H9 (cell line): ENCODE data around the gene ABCA13. TPM values are rescaled to one million over a fixed set of nuclear protein-coding genes. Genes with fewer than 3 reads are reported as not detected.

Experiments
- DNase-seq: peaks from one replicate; pipeline ENCODE4 v3.0.0-alpha.2; 2017
- H2AFZ ChIP-seq: one replicate; pipeline ENCODE4 v1.6.1; 2013; ENCODE audit warnings: mild to moderate bottlenecking, low read length, control low read depth, moderate library complexity
- H2AK5ac ChIP-seq: 2 replicates; pipeline ENCODE4 v1.6.1; 2013; ENCODE audit warnings: low read length, control low read depth, mixed read lengths; ENCODE audit not compliant: insufficient read length
- H2BK120ac ChIP-seq: one replicate; pipeline ENCODE4 v1.6.1; 2013; ENCODE audit warnings: low read depth, mild to moderate bottlenecking, low read length, control low read depth, inconsistent platforms; ENCODE audit not compliant: poor library complexity, severe bottlenecking
- H2BK12ac ChIP-seq: 2 replicates; pipeline ENCODE4 v1.6.1; 2013; ENCODE audit warnings: low read length, control low read depth, mixed read lengths, low read depth; ENCODE audit not compliant: insufficient read length
- H2BK15ac ChIP-seq: 2 replicates; pipeline ENCODE4 v1.6.1; 2013; ENCODE audit warnings: low read depth, low read length, control low read depth
- H2BK20ac ChIP-seq: one replicate; pipeline ENCODE4 v1.6.1; 2013; ENCODE audit warnings: low read depth, mild to moderate bottlenecking, low read length, control low read depth, inconsistent platforms; ENCODE audit not compliant: poor library complexity, severe bottlenecking
- H2BK5ac ChIP-seq: 2 replicates; pipeline ENCODE4 v1.6.1; 2013; ENCODE audit warnings: low read length, control low read depth, mixed read lengths; ENCODE audit not compliant: insufficient read length
- H3K14ac ChIP-seq: 2 replicates; pipeline ENCODE4 v1.6.1; 2013; ENCODE audit warnings: low read length, control low read depth; ENCODE audit not compliant: insufficient read depth
- H3K18ac ChIP-seq: 2 replicates; pipeline ENCODE4 v1.6.1; 2013; ENCODE audit warnings: low read depth, mild to moderate bottlenecking, mixed read lengths, low read length, control low read depth; ENCODE audit not compliant: insufficient read length
- H3K23ac ChIP-seq: 2 replicates; pipeline ENCODE4 v1.6.1; 2013; ENCODE audit warnings: low read length, control low read depth, mixed read lengths, low read depth; ENCODE audit not compliant: insufficient read length
- H3K23me2 ChIP-seq: 2 replicates; pipeline ENCODE4 v1.6.1; 2013; ENCODE audit warnings: low read depth, mild to moderate bottlenecking, mixed read lengths, low read length, control low read depth; ENCODE audit not compliant: insufficient read length, poor library complexity, severe bottlenecking
- H3K27ac ChIP-seq: 2 replicates; pipeline ENCODE4 v1.5.1; 2013; ENCODE audit warnings: low read length, control low read depth, mixed read lengths, low read depth; ENCODE audit not compliant: insufficient read length
- H3K27me3 ChIP-seq: 2 replicates; pipeline ENCODE4 v1.6.1; 2013; ENCODE audit warnings: low read length, control low read depth, inconsistent platforms; ENCODE audit not compliant: insufficient read depth
- H3K4ac ChIP-seq: 2 replicates; pipeline ENCODE4 v1.6.1; 2013; ENCODE audit warnings: low read depth, mild to moderate bottlenecking, control low read depth, inconsistent platforms, low read length, moderate library complexity
- H3K4me1 ChIP-seq: 2 replicates; pipeline ENCODE4 v1.6.1; 2013; ENCODE audit warnings: low read length, control low read depth, inconsistent platforms; ENCODE audit not compliant: insufficient read depth
- H3K4me2 ChIP-seq: 2 replicates; pipeline ENCODE4 v1.6.1; 2013; ENCODE audit warnings: low read length, control low read depth, mixed read lengths; ENCODE audit not compliant: insufficient read length, insufficient read depth
- H3K56ac ChIP-seq: 2 replicates; pipeline ENCODE4 v1.6.1; 2013; ENCODE audit warnings: low read depth, mild to moderate bottlenecking, mixed read lengths, low read length, control low read depth; ENCODE audit not compliant: insufficient read length
- H3K79me1 ChIP-seq: 2 replicates; pipeline ENCODE4 v1.6.1; 2013; ENCODE audit warnings: low read depth, mild to moderate bottlenecking, moderate library complexity, low read length, control low read depth, inconsistent platforms; ENCODE audit not compliant: insufficient read depth, poor library complexity, severe bottlenecking
- H3K79me2 ChIP-seq: 2 replicates; pipeline ENCODE4 v1.6.1; 2013; ENCODE audit warnings: low read length, control low read depth, inconsistent platforms; ENCODE audit not compliant: insufficient read depth
- H3K9ac ChIP-seq: 2 replicates; pipeline ENCODE4 v1.6.1; 2013; ENCODE audit warnings: low read length, control low read depth, mixed read lengths; ENCODE audit not compliant: insufficient read length; ENCODE audit errors: extremely low read depth
- H3K9me3 ChIP-seq: one replicate; pipeline ENCODE4 v1.6.1; 2013; ENCODE audit warnings: low read depth, low read length, inconsistent platforms; ENCODE audit not compliant: control insufficient read depth
- H3T11ph ChIP-seq: one replicate; pipeline ENCODE4 v1.6.1; 2013; ENCODE audit warnings: mild to moderate bottlenecking, low read length, control low read depth, inconsistent platforms
- H4K20me1 ChIP-seq: one replicate; pipeline ENCODE4 v1.6.1; 2013; ENCODE audit not compliant: control insufficient read depth, insufficient read length, insufficient read depth
- H4K5ac ChIP-seq: 2 replicates; pipeline ENCODE4 v1.6.1; 2013; ENCODE audit warnings: low read depth, mild to moderate bottlenecking, mixed read lengths, low read length, control low read depth; ENCODE audit not compliant: insufficient read length
- H4K8ac ChIP-seq: replicated peaks from 2 replicates; pipeline ENCODE4 v1.6.1; 2013; ENCODE audit warnings: low read length, control low read depth, mixed read lengths, low read depth; ENCODE audit not compliant: insufficient read length
- H4K91ac ChIP-seq: 2 replicates; pipeline ENCODE4 v1.6.1; 2013; ENCODE audit warnings: low read depth, mild to moderate bottlenecking, moderate library complexity, mixed read lengths, low read length, control low read depth; ENCODE audit not compliant: insufficient read length
- H3K27ac Mint-ChIP-seq, 3 experiments: 2 replicates in 2 of 3; 3 replicates in 1 of 3; pipeline ENCODE4 v1.8.0; 2020 to 2021; ENCODE audit warnings: mixed read lengths in 3 of 3, mild to moderate bottlenecking in 1 of 3, moderate library complexity in 1 of 3
- H3K27me3 Mint-ChIP-seq: 2 replicates; pipeline ENCODE4 v1.8.0; 2021; ENCODE audit warnings: low read depth, mild to moderate bottlenecking, moderate library complexity, mixed read lengths
- H3K36me3 Mint-ChIP-seq, 3 experiments: 2 replicates in 2 of 3; 3 replicates in 1 of 3; pipeline ENCODE4 v1.8.0; 2020 to 2021; ENCODE audit warnings: low read depth in 3 of 3, mixed read lengths in 3 of 3; ENCODE audit not compliant: insufficient read depth in 1 of 3
- H3K4me1 Mint-ChIP-seq, 2 experiments: 2 replicates each; pipeline ENCODE4 v1.8.0; 2020; ENCODE audit warnings: mixed read lengths in 2 of 2
- H3K4me3 Mint-ChIP-seq, 2 experiments: 2 replicates in 1 of 2; 3 replicates in 1 of 2; pipeline ENCODE4 v1.8.0; 2020 to 2021; ENCODE audit warnings: mild to moderate bottlenecking in 2 of 2, mixed read lengths in 2 of 2, moderate library complexity in 1 of 2
- H3K9me3 Mint-ChIP-seq, 2 experiments: 2 replicates in 1 of 2; 3 replicates in 1 of 2; pipeline ENCODE4 v1.8.0; 2020; ENCODE audit warnings: mild to moderate bottlenecking in 2 of 2, mixed read lengths in 2 of 2, moderate library complexity in 1 of 2
- CTCF ChIP-seq: fragments of 200-600 bp; sonication (generic); conservative IDR thresholded peaks from 3 replicates; pipeline ENCODE4 v1.8.0; 2021; ENCODE audit warnings: antibody characterized with exemption, mild to moderate bottlenecking
- total RNA-seq: library from RNA; stranded (reverse); gene quantifications from 2 replicates; pipeline ENCODE4 v1.2.1, GENCODE V29; 2021

ABCA13 gene
- total RNA-seq, 1 experiment from 2014 or later: 0.11 TPM

GRCh38 chr7:48237354-48237753, 66.1 kb downstream of the ABCA13 start:
- Mint-ChIP-seq H3K27ac (no peak overlapping the region), H3K4me3 (no peak overlapping the region; a peak in 1 of 5 replicates), H3K4me1 (no peaks in the 10 kb centered on the region), H3K36me3 (peaks cover 4 to 17% (median 12%) of the 10 kb centered on the region in 3 experiments), H3K27me3 (no peaks in the 10 kb centered on the region; the same call in 1 of the 2 replicates), H3K9me3 (peaks cover 20 to 21% of the 10 kb centered on the region in 2 experiments)
- no peak for TF ChIP-seq CTCF
- no peak overlapping the region for H3K9ac ChIP-seq
- H3K79me2 ChIP-seq: no peaks in the 10 kb centered on the region
- no peak overlapping the region for H4K91ac ChIP-seq
- no peak overlapping the region for H3K23ac ChIP-seq
- H3K79me1 ChIP-seq: no peaks in the 10 kb centered on the region
- no peak overlapping the region for H3K4ac ChIP-seq
- H3K4me2 ChIP-seq: no peak overlapping the region
- no peak overlapping the region for H2BK15ac ChIP-seq
- H2AK5ac ChIP-seq: no peak overlapping the region
- no peak overlapping the region for H4K8ac ChIP-seq
- H3T11ph ChIP-seq: no peak overlapping the region
- no peak overlapping the region for H2BK12ac ChIP-seq
- H3K56ac ChIP-seq: no peak overlapping the region
- H2AFZ ChIP-seq: no peak overlapping the region
- no peaks in the 10 kb centered on the region for H3K27me3 ChIP-seq
- no peak overlapping the region for H3K18ac ChIP-seq
- no peaks in the 10 kb centered on the region for H3K4me1 ChIP-seq
- no peak overlapping the region for H3K14ac ChIP-seq
- H2BK5ac ChIP-seq: no peak overlapping the region
- H3K9me3 ChIP-seq: peaks cover 8% of the 10 kb centered on the region
- no peak overlapping the region for H3K27ac ChIP-seq
- H3K23me2 ChIP-seq: no peaks in the 10 kb centered on the region
- H2BK120ac ChIP-seq: no peak overlapping the region
- H4K5ac ChIP-seq: no peak overlapping the region
- DNase-seq: no peak
- no peaks in the 10 kb centered on the region for H4K20me1 ChIP-seq
- H2BK20ac ChIP-seq: no peak overlapping the region
